ENCODE measurements around the gene ZNF793.

DNA sequence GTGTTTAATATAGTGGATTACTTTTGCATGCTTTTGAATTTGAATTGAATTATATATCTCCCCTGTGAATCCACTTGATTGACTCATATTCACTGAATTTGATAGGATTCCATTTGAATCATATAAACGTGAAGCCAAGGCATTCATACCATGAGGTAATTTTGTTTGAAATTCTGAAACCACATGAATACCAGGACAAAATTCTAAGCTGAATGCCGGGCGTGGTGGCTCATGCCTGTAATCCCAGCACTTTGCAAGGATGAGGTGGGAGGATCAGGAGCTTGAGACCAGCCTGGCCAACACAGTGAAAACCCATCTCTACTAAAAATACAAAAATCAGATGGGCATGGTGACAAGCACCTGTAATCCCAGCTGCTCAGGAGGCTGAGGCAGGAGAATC lies 4.4 kb downstream of the ZNF793 start:
- TF ChIP-seq RARB (CRISPR knock-in tag; IDR thresholded peaks at IDR 0.05) (no peak), ISL1 (CRISPR knock-in tag; IDR thresholded peaks at IDR 0.05) (no peak), ZNF70 (CRISPR knock-in tag; IDR thresholded peaks at IDR 0.05) (no peak), ZFP30 (CRISPR knock-in tag; IDR thresholded peaks at IDR 0.05) (no peak), ZC3H10 (CRISPR knock-in tag; IDR thresholded peaks at IDR 0.05) (no peak), TOX (CRISPR knock-in tag; IDR thresholded peaks at IDR 0.05; ENCODE audit: borderline replicate concordance) (no peak), ESRRG (CRISPR knock-in tag; IDR thresholded peaks at IDR 0.05) (no peak)
